Brain microvascular endothelial cell (primary cell): ENCODE data around the gene NADSYN1.
"Not testable (repeated sequence)": the region's sequence is repeated elsewhere in the genome, so short reads cannot be mapped to it uniquely, and the experiment has no call there.

Experiments used
- DNase-seq: peaks from one replicate; pipeline ENCODE4 v3.0.0-alpha.2; 2020
- H3K27ac ChIP-seq: fragments of 250-450 bp; sonication (Bioruptor Pico); 2 replicates; pipeline ENCODE4 v1.5.1; 2020; ENCODE audit warnings: mild to moderate bottlenecking, moderate library complexity
- H3K27me3 ChIP-seq: fragments of 250-450 bp; sonication (Bioruptor Pico); replicated peaks from 2 replicates; pipeline ENCODE4 v1.5.1; 2020; ENCODE audit warnings: mild to moderate bottlenecking
- H3K36me3 ChIP-seq: fragments of 250-450 bp; sonication (Bioruptor Pico); replicated peaks from 2 replicates; pipeline ENCODE4 v1.5.1; 2020; ENCODE audit warnings: mild to moderate bottlenecking
- H3K4me3 ChIP-seq: 2 replicates; pipeline ENCODE4 v1.5.1; 2011; ENCODE audit warnings: low read depth, mild to moderate bottlenecking, control low read depth, low read length, moderate library complexity
- CTCF ChIP-seq: IDR thresholded peaks from 2 replicates; pipeline ENCODE4 v1.5.1; 2011; ENCODE audit warnings: low read depth, mild to moderate bottlenecking, moderate library complexity, low read length, control low read depth, inconsistent platforms; ENCODE audit errors: missing control alignments
- in situ Hi-C: cut with HindIII; loops from 2 replicates; pipeline ENCODE4 v1.10.0; 2017; ENCODE audit warnings: low sequenced_read_pairs, low pct_ligation_motif_present

NADSYN1 gene

GRCh38 chr11:71410363-71410966, 42.5 kb upstream of the NADSYN1 start:
- Histone ChIP-seq H3K27ac (no peak overlapping the region), H3K4me3 (no peak overlapping the region), H3K27me3 (no peaks in the 10 kb centered on the region), H3K36me3 (no peaks in the 10 kb centered on the region)
- no peak for TF ChIP-seq CTCF
- in situ Hi-C loops: no loop called here
- DNase-seq: no peak

- H3K27ac ChIP-seq: no peak overlapping the region
- H3K27me3 ChIP-seq: no peaks in the 10 kb centered on the region
- H3K36me3 ChIP-seq: no peaks in the 10 kb centered on the region
- DNase-seq: no peak
- no peak for TF ChIP-seq CTCF
- no peak overlapping the region for H3K4me3 ChIP-seq
- in situ Hi-C loops: no loop called here
Measured at GRCh38 chr11:71414645-71415044, 38.4 kb upstream of the NADSYN1 start.

GRCh38 chr11:71418643-71419042, 34.4 kb upstream of the NADSYN1 start:
- no peaks in the 10 kb centered on the region for H3K36me3 ChIP-seq
- in situ Hi-C loops: no loop called here
- no peak overlapping the region for H3K4me3 ChIP-seq
- no peak for DNase-seq
- no peak for TF ChIP-seq CTCF
- H3K27me3 ChIP-seq: no peaks in the 10 kb centered on the region
- no peak overlapping the region for H3K27ac ChIP-seq

- in situ Hi-C loops: no loop called here
- DNase-seq: peak; percentile 24
- peak; percentile 82 for TF ChIP-seq CTCF
Measured at GRCh38 chr11:71420455-71421241, 32.4 kb upstream of the NADSYN1 start.

GRCh38 chr11:71421392-71421950, 31.5 kb upstream of the NADSYN1 start:
- no peak for DNase-seq
- no peaks in the 10 kb centered on the region for H3K27me3 ChIP-seq
- no peak for TF ChIP-seq CTCF
- H3K36me3 ChIP-seq: no peaks in the 10 kb centered on the region
- no peak overlapping the region for H3K27ac ChIP-seq
- in situ Hi-C loops: no loop called here
- no peak overlapping the region for H3K4me3 ChIP-seq

More at GRCh38 chr11:71420455-71421241, 32.4 kb upstream of the NADSYN1 start:
- Histone ChIP-seq H3K36me3 (no peaks in the 10 kb centered on the region), H3K4me3 (no peak overlapping the region), H3K27me3 (no peaks in the 10 kb centered on the region), H3K27ac (no peak overlapping the region)

- H3K27ac ChIP-seq, H3K27me3 ChIP-seq, in situ Hi-C loops, DNase-seq, H3K4me3 ChIP-seq, H3K36me3 ChIP-seq: not testable (repeated sequence)
Measured at GRCh38 chr11:71422318-71422717, 30.7 kb upstream of the NADSYN1 start.
